H9 (cell line): Measurements from ENCODE around the gene CDH20. TPM values are rescaled to one million over a fixed set of nuclear protein-coding genes. Genes with fewer than 3 reads are reported as not detected.

ENCODE experiments used
- DNase-seq: peaks from one replicate; pipeline ENCODE4 v3.0.0-alpha.2; 2017
- H2AFZ ChIP-seq: one replicate; pipeline ENCODE4 v1.6.1; 2013; ENCODE audit warnings: mild to moderate bottlenecking, low read length, control low read depth, moderate library complexity
- H2AK5ac ChIP-seq: 2 replicates; pipeline ENCODE4 v1.6.1; 2013; ENCODE audit warnings: low read length, control low read depth, mixed read lengths; ENCODE audit not compliant: insufficient read length
- H2BK120ac ChIP-seq: one replicate; pipeline ENCODE4 v1.6.1; 2013; ENCODE audit warnings: low read depth, mild to moderate bottlenecking, low read length, control low read depth, inconsistent platforms; ENCODE audit not compliant: poor library complexity, severe bottlenecking
- H2BK12ac ChIP-seq: 2 replicates; pipeline ENCODE4 v1.6.1; 2013; ENCODE audit warnings: low read length, control low read depth, mixed read lengths, low read depth; ENCODE audit not compliant: insufficient read length
- H2BK15ac ChIP-seq: 2 replicates; pipeline ENCODE4 v1.6.1; 2013; ENCODE audit warnings: low read depth, low read length, control low read depth
- H2BK20ac ChIP-seq: one replicate; pipeline ENCODE4 v1.6.1; 2013; ENCODE audit warnings: low read depth, mild to moderate bottlenecking, low read length, control low read depth, inconsistent platforms; ENCODE audit not compliant: poor library complexity, severe bottlenecking
- H2BK5ac ChIP-seq: 2 replicates; pipeline ENCODE4 v1.6.1; 2013; ENCODE audit warnings: low read length, control low read depth, mixed read lengths; ENCODE audit not compliant: insufficient read length
- H3K14ac ChIP-seq: 2 replicates; pipeline ENCODE4 v1.6.1; 2013; ENCODE audit warnings: low read length, control low read depth; ENCODE audit not compliant: insufficient read depth
- H3K18ac ChIP-seq: 2 replicates; pipeline ENCODE4 v1.6.1; 2013; ENCODE audit warnings: low read depth, mild to moderate bottlenecking, mixed read lengths, low read length, control low read depth; ENCODE audit not compliant: insufficient read length
- H3K23ac ChIP-seq: 2 replicates; pipeline ENCODE4 v1.6.1; 2013; ENCODE audit warnings: low read length, control low read depth, mixed read lengths, low read depth; ENCODE audit not compliant: insufficient read length
- H3K23me2 ChIP-seq: 2 replicates; pipeline ENCODE4 v1.6.1; 2013; ENCODE audit warnings: low read depth, mild to moderate bottlenecking, mixed read lengths, low read length, control low read depth; ENCODE audit not compliant: insufficient read length, poor library complexity, severe bottlenecking
- H3K27ac ChIP-seq: 2 replicates; pipeline ENCODE4 v1.5.1; 2013; ENCODE audit warnings: low read length, control low read depth, mixed read lengths, low read depth; ENCODE audit not compliant: insufficient read length
- H3K27me3 ChIP-seq: 2 replicates; pipeline ENCODE4 v1.6.1; 2013; ENCODE audit warnings: low read length, control low read depth, inconsistent platforms; ENCODE audit not compliant: insufficient read depth
- H3K4ac ChIP-seq: 2 replicates; pipeline ENCODE4 v1.6.1; 2013; ENCODE audit warnings: low read depth, mild to moderate bottlenecking, control low read depth, inconsistent platforms, low read length, moderate library complexity
- H3K4me1 ChIP-seq: 2 replicates; pipeline ENCODE4 v1.6.1; 2013; ENCODE audit warnings: low read length, control low read depth, inconsistent platforms; ENCODE audit not compliant: insufficient read depth
- H3K4me2 ChIP-seq: 2 replicates; pipeline ENCODE4 v1.6.1; 2013; ENCODE audit warnings: low read length, control low read depth, mixed read lengths; ENCODE audit not compliant: insufficient read length, insufficient read depth
- H3K56ac ChIP-seq: 2 replicates; pipeline ENCODE4 v1.6.1; 2013; ENCODE audit warnings: low read depth, mild to moderate bottlenecking, mixed read lengths, low read length, control low read depth; ENCODE audit not compliant: insufficient read length
- H3K79me1 ChIP-seq: 2 replicates; pipeline ENCODE4 v1.6.1; 2013; ENCODE audit warnings: low read depth, mild to moderate bottlenecking, moderate library complexity, low read length, control low read depth, inconsistent platforms; ENCODE audit not compliant: insufficient read depth, poor library complexity, severe bottlenecking
- H3K79me2 ChIP-seq: 2 replicates; pipeline ENCODE4 v1.6.1; 2013; ENCODE audit warnings: low read length, control low read depth, inconsistent platforms; ENCODE audit not compliant: insufficient read depth
- H3K9ac ChIP-seq: 2 replicates; pipeline ENCODE4 v1.6.1; 2013; ENCODE audit warnings: low read length, control low read depth, mixed read lengths; ENCODE audit not compliant: insufficient read length; ENCODE audit errors: extremely low read depth
- H3K9me3 ChIP-seq: one replicate; pipeline ENCODE4 v1.6.1; 2013; ENCODE audit warnings: low read depth, low read length, inconsistent platforms; ENCODE audit not compliant: control insufficient read depth
- H3T11ph ChIP-seq: one replicate; pipeline ENCODE4 v1.6.1; 2013; ENCODE audit warnings: mild to moderate bottlenecking, low read length, control low read depth, inconsistent platforms
- H4K20me1 ChIP-seq: one replicate; pipeline ENCODE4 v1.6.1; 2013; ENCODE audit not compliant: control insufficient read depth, insufficient read length, insufficient read depth
- H4K5ac ChIP-seq: 2 replicates; pipeline ENCODE4 v1.6.1; 2013; ENCODE audit warnings: low read depth, mild to moderate bottlenecking, mixed read lengths, low read length, control low read depth; ENCODE audit not compliant: insufficient read length
- H4K8ac ChIP-seq: replicated peaks from 2 replicates; pipeline ENCODE4 v1.6.1; 2013; ENCODE audit warnings: low read length, control low read depth, mixed read lengths, low read depth; ENCODE audit not compliant: insufficient read length
- H4K91ac ChIP-seq: 2 replicates; pipeline ENCODE4 v1.6.1; 2013; ENCODE audit warnings: low read depth, mild to moderate bottlenecking, moderate library complexity, mixed read lengths, low read length, control low read depth; ENCODE audit not compliant: insufficient read length
- H3K27ac Mint-ChIP-seq, 3 experiments: 2 replicates in 2 of 3; 3 replicates in 1 of 3; pipeline ENCODE4 v1.8.0; 2020 to 2021; ENCODE audit warnings: mixed read lengths in 3 of 3, mild to moderate bottlenecking in 1 of 3, moderate library complexity in 1 of 3
- H3K27me3 Mint-ChIP-seq: 2 replicates; pipeline ENCODE4 v1.8.0; 2021; ENCODE audit warnings: low read depth, mild to moderate bottlenecking, moderate library complexity, mixed read lengths
- H3K36me3 Mint-ChIP-seq, 3 experiments: 2 replicates in 2 of 3; 3 replicates in 1 of 3; pipeline ENCODE4 v1.8.0; 2020 to 2021; ENCODE audit warnings: low read depth in 3 of 3, mixed read lengths in 3 of 3; ENCODE audit not compliant: insufficient read depth in 1 of 3
- H3K4me1 Mint-ChIP-seq, 2 experiments: 2 replicates each; pipeline ENCODE4 v1.8.0; 2020; ENCODE audit warnings: mixed read lengths in 2 of 2
- H3K4me3 Mint-ChIP-seq, 2 experiments: 2 replicates in 1 of 2; 3 replicates in 1 of 2; pipeline ENCODE4 v1.8.0; 2020 to 2021; ENCODE audit warnings: mild to moderate bottlenecking in 2 of 2, mixed read lengths in 2 of 2, moderate library complexity in 1 of 2
- H3K9me3 Mint-ChIP-seq, 2 experiments: 2 replicates in 1 of 2; 3 replicates in 1 of 2; pipeline ENCODE4 v1.8.0; 2020; ENCODE audit warnings: mild to moderate bottlenecking in 2 of 2, mixed read lengths in 2 of 2, moderate library complexity in 1 of 2
- WGBS: extraction: QIAGEN DNeasy Blood & Tissue Kit; methylation state at CpG from one replicate; pipeline ENCODE4 v1.1.7; 2013; ENCODE audit warnings: missing lambda C conversion rate, low lambda C conversion rate, mixed read lengths; ENCODE audit not compliant: insufficient read length; ENCODE audit errors: extremely low coverage; 5-methylcytosine and 5-hydroxymethylcytosine counted together
- total RNA-seq: library from RNA; stranded (reverse); gene quantifications from 2 replicates; pipeline ENCODE4 v1.2.1, GENCODE V29; 2021
- TF ChIP-seq, protein P1 (sequence below): fragments of 200-600 bp; sonication (generic); conservative IDR thresholded peaks from 3 replicates; pipeline ENCODE4 v1.8.0; 2021; ENCODE audit warnings: antibody characterized with exemption, mild to moderate bottlenecking

CDH20 gene
- total RNA-seq, 1 experiment from 2014 or later: not detected

DNA sequence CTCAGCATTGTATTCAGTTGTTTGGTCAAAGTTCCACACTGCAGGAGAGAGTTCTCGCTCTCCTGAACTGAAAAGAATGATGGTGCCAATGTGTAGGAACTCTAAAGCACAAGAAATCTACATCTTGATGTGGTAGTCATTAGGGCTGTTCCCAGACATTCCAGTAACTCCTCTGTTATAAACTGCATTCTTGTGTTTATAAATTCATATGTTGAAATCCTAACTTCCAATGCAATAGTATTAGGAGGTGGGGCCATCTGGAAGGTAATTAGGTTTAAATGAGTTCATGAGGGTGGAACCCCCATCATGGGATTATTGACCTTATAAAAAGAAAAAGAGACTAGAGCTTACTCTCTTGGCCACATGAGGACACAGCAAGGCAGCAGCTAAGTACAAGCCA, 239.6 kb downstream of the CDH20 start:
- Histone ChIP-seq H4K5ac (no peak overlapping the region), H3K79me2 (no peaks in the 10 kb centered on the region), H3K23me2 (no peaks in the 10 kb centered on the region), H3K9me3 (no peaks in the 10 kb centered on the region), H3K14ac (no peak overlapping the region), H3K9ac (no peak overlapping the region), H3T11ph (no peak overlapping the region), H3K4me1 (no peaks in the 10 kb centered on the region; the same call in 1 of the 2 replicates), H2BK15ac (no peak overlapping the region), H2BK120ac (no peak overlapping the region), H4K8ac (no peak overlapping the region), H2BK20ac (no peak overlapping the region), H3K18ac (no peak overlapping the region), H4K91ac (no peak overlapping the region), H3K79me1 (no peaks in the 10 kb centered on the region), H4K20me1 (no peaks in the 10 kb centered on the region), H2BK5ac (no peak overlapping the region), H2BK12ac (no peak overlapping the region), H2AFZ (no peak overlapping the region), H3K4ac (no peak overlapping the region), H2AK5ac (no peak overlapping the region), H3K4me2 (no peak overlapping the region), H3K27ac (no peak overlapping the region), H3K27me3 (no peaks in the 10 kb centered on the region), H3K23ac (no peak overlapping the region), H3K56ac (no peak overlapping the region)
- H3K27me3 Mint-ChIP-seq: no peaks in the 10 kb centered on the region
- H3K4me3 Mint-ChIP-seq: no peak overlapping the region
- no peak overlapping the region for H3K27ac Mint-ChIP-seq
- peaks cover 0 to 13% (median 0%) of the 10 kb centered on the region in 3 experiments; a peak in 2 of 7 replicates for H3K36me3 Mint-ChIP-seq
- TF ChIP-seq, protein P1, sequence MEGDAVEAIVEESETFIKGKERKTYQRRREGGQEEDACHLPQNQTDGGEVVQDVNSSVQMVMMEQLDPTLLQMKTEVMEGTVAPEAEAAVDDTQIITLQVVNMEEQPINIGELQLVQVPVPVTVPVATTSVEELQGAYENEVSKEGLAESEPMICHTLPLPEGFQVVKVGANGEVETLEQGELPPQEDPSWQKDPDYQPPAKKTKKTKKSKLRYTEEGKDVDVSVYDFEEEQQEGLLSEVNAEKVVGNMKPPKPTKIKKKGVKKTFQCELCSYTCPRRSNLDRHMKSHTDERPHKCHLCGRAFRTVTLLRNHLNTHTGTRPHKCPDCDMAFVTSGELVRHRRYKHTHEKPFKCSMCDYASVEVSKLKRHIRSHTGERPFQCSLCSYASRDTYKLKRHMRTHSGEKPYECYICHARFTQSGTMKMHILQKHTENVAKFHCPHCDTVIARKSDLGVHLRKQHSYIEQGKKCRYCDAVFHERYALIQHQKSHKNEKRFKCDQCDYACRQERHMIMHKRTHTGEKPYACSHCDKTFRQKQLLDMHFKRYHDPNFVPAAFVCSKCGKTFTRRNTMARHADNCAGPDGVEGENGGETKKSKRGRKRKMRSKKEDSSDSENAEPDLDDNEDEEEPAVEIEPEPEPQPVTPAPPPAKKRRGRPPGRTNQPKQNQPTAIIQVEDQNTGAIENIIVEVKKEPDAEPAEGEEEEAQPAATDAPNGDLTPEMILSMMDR: no peak
- WGBS: no CpG with 5 or more reads among the region's 1 CpG
- peaks cover 10% of the 10 kb centered on the region in 2 experiments for H3K4me1 Mint-ChIP-seq
- peaks cover 10 to 13% of the 10 kb centered on the region in 2 experiments for H3K9me3 Mint-ChIP-seq
- no peak for DNase-seq
